HL-60 (cell line): Measurements from ENCODE around the gene TMEM94.

Experiments
- DNase-seq, 2 experiments: peaks; one replicate each; pipeline ENCODE4 v3.0.0-alpha.2; 2010 to 2020; ENCODE audit warnings: low read depth in 1 of 2, low spot score in 1 of 2
- H3K27ac ChIP-seq: fragments of 250-450 bp; sonication (Bioruptor Pico); replicated peaks from 2 replicates; pipeline ENCODE4 v1.5.1; 2020; ENCODE audit warnings: mild to moderate bottlenecking, moderate library complexity
- H3K27me3 ChIP-seq: fragments of 250-450 bp; sonication (Bioruptor Pico); 2 replicates; pipeline ENCODE4 v1.5.1; 2021; ENCODE audit warnings: mild to moderate bottlenecking, moderate library complexity; ENCODE audit not compliant: insufficient read depth, poor library complexity, severe bottlenecking
- H3K4me3 ChIP-seq: replicated peaks from 2 replicates; pipeline ENCODE4 v1.5.1; 2011; ENCODE audit warnings: mild to moderate bottlenecking, control low read depth, low read length; ENCODE audit not compliant: insufficient read depth
- GABPA ChIP-seq: IDR thresholded peaks from 2 replicates; pipeline ENCODE4 v1.6.1; 2012; ENCODE audit warnings: low read depth
- POLR2AphosphoS5 ChIP-seq: IDR thresholded peaks from 2 replicates; pipeline ENCODE4 v1.6.1; 2012; ENCODE audit warnings: low read depth
- SPI1 ChIP-seq: IDR thresholded peaks from 2 replicates; pipeline ENCODE4 v1.6.1; 2012; ENCODE audit warnings: low read depth, mild to moderate bottlenecking, borderline replicate concordance
- TF ChIP-seq, protein P1 (sequence below): IDR thresholded peaks from one replicate; pipeline ENCODE4 v1.5.1; 2011; ENCODE audit warnings: low read length, control low read depth, inconsistent platforms; ENCODE audit not compliant: insufficient read depth
- TF ChIP-seq, protein P2 (sequence below): IDR thresholded peaks from 2 replicates; pipeline ENCODE4 v1.6.1; 2012; ENCODE audit warnings: low read depth; ENCODE audit not compliant: insufficient replicate concordance

Gene TMEM94

DNA sequence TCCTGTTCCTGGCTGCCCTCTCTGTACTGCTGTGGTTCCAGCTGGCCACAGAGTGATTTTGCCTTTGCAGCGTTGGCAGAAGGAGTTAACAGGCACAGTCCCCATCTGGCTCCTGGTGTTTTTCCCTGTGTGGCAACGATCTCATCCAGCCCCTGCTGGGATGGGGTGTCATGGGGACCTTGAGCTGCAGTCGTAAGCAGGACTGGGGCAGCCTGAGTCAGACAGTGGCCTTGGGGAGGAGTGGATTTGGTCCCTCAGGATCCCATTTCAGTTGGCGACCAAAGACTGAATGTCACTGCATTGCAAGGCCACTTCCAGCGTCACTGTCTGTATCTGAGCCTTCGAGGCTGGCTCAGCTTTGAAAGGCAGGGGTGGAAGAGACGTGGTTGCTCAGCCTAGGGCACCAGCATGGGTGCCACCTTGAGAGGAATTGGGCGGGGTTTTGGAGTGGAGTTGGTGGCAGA is 11.9 kb downstream of the TMEM94 start:
- no peak overlapping the region for H3K27ac ChIP-seq
- no peak for TF ChIP-seq GABPA
- TF ChIP-seq, protein P1, sequence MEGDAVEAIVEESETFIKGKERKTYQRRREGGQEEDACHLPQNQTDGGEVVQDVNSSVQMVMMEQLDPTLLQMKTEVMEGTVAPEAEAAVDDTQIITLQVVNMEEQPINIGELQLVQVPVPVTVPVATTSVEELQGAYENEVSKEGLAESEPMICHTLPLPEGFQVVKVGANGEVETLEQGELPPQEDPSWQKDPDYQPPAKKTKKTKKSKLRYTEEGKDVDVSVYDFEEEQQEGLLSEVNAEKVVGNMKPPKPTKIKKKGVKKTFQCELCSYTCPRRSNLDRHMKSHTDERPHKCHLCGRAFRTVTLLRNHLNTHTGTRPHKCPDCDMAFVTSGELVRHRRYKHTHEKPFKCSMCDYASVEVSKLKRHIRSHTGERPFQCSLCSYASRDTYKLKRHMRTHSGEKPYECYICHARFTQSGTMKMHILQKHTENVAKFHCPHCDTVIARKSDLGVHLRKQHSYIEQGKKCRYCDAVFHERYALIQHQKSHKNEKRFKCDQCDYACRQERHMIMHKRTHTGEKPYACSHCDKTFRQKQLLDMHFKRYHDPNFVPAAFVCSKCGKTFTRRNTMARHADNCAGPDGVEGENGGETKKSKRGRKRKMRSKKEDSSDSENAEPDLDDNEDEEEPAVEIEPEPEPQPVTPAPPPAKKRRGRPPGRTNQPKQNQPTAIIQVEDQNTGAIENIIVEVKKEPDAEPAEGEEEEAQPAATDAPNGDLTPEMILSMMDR: no peak
- TF ChIP-seq POLR2AphosphoS5: no peak
- no peak for TF ChIP-seq SPI1
- TF ChIP-seq, protein P2, sequence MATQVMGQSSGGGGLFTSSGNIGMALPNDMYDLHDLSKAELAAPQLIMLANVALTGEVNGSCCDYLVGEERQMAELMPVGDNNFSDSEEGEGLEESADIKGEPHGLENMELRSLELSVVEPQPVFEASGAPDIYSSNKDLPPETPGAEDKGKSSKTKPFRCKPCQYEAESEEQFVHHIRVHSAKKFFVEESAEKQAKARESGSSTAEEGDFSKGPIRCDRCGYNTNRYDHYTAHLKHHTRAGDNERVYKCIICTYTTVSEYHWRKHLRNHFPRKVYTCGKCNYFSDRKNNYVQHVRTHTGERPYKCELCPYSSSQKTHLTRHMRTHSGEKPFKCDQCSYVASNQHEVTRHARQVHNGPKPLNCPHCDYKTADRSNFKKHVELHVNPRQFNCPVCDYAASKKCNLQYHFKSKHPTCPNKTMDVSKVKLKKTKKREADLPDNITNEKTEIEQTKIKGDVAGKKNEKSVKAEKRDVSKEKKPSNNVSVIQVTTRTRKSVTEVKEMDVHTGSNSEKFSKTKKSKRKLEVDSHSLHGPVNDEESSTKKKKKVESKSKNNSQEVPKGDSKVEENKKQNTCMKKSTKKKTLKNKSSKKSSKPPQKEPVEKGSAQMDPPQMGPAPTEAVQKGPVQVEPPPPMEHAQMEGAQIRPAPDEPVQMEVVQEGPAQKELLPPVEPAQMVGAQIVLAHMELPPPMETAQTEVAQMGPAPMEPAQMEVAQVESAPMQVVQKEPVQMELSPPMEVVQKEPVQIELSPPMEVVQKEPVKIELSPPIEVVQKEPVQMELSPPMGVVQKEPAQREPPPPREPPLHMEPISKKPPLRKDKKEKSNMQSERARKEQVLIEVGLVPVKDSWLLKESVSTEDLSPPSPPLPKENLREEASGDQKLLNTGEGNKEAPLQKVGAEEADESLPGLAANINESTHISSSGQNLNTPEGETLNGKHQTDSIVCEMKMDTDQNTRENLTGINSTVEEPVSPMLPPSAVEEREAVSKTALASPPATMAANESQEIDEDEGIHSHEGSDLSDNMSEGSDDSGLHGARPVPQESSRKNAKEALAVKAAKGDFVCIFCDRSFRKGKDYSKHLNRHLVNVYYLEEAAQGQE: no peak
- no peak for DNase-seq

DNA sequence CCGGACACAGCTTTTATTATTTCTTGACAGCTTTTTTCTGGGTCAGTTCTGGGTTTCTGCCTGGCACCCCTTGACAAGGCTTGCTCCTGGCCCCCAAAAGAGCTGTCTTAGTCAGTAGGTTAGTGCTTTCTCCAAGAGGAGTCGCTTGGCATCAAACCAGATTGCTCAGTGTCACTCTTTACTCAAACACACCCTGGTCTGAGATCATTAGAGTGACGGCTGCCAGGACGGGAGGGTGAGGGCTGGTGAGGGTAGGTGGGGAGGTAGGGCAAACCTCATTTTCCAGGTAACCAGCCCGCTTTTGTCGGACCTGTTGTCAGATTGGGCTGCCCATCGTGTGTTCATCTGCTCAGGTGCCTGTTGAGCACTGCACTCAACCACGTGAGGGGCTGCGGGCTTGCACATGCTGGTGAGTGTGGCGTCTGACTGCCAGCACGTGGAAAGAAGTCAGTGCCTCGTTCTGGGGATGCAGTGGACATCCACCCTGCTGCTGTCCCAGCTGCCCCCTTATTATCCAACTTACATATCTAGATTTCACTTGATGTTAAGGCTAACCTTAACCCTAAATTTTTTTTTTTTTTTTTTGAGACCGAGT is 12.4 kb downstream of the TMEM94 start:
- H3K4me3 ChIP-seq: no peak overlapping the region
- H3K27me3 ChIP-seq: no peaks in the 10 kb centered on the region
- no peak for DNase-seq
- TF ChIP-seq POLR2AphosphoS5: no peak
- TF ChIP-seq, protein P2: no peak
- H3K27ac ChIP-seq: no peak overlapping the region

More for the DNA sequence above, 11.9 kb downstream of the TMEM94 start:
- Histone ChIP-seq H3K27me3 (no peaks in the 10 kb centered on the region), H3K4me3 (no peak overlapping the region)

DNA sequence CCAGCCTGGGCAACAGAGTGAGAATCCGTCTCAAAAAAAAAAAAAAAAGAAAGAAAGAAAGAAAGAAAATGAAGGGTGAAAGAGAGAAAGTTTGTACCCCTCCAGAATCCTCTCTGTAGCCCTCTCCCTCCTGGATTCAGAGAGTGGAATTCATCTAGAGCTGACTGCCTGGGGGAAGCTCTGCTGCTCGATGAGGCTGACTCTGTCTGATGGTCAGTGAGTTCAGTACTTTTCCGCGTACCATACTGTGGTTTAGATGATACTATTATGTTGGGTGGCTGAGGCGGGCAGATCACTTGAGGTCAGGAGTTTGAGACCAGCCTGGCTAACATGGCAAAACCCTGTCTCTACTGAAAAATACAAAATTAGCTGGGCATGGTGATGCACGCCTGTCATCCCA is 14.8 kb downstream of the TMEM94 start:
- no peak overlapping the region for H3K4me3 ChIP-seq
- TF ChIP-seq SPI1 (no peak), GABPA (no peak), POLR2AphosphoS5 (no peak)
- TF ChIP-seq, protein P1: no peak
- TF ChIP-seq, protein P2: no peak
- H3K27ac ChIP-seq: no peak overlapping the region
- H3K27me3 ChIP-seq: no peaks in the 10 kb centered on the region
- no peak for DNase-seq
